ENCODE measurements around the gene IER5. TPM values are rescaled to one million over a fixed set of nuclear protein-coding genes. Genes with fewer than 3 reads are reported as not detected.

IER5 gene
- total and polyA plus RNA-seq, 9 of the 15 experiments (the other 6 are each of a cell fraction or from before 2014, with no cell fraction given), result 2.4 to 32.1 (median 12.0) TPM

DNA sequence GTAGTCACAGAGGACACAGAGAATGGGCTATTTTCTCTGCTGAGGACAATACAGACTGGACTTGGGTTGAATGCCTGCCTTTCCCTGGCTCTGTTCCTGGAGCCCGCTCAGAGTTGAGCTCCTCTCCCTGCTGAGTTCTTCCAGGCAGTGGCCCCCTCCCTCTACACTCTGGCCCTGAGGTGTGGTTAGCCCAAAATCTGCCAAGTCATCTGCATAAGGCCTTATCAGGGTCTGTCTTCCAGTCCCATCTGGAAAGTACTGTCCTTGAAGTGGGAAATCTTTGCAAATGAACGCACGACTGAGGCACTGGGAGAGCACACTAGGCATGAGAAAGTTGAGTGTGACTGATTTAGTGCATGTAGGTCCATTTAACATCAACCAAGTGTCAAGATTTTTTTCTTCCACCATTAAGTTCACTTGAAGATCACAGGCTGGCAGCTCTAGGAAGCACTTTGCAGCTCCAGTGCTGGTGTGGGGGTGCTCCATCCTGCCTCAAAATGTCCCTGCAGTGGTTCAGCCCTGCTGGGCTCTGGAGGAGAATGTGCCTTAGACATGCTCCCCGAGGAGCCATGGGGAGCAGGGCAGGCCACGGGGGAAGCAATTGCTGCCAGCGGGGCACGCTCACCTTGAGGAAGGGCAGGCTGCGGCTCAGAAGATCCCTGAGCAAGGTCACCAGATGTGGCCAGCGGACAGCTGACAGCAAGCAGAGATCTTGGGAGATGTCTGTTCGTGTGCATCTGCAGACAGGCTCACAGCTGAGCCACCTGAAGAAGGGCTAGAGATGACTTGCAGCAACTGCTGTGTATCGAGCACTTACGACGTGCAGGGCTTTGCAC lies 41.5 kb downstream of the IER5 start (continued):
- TF ChIP-seq, protein P1, sequence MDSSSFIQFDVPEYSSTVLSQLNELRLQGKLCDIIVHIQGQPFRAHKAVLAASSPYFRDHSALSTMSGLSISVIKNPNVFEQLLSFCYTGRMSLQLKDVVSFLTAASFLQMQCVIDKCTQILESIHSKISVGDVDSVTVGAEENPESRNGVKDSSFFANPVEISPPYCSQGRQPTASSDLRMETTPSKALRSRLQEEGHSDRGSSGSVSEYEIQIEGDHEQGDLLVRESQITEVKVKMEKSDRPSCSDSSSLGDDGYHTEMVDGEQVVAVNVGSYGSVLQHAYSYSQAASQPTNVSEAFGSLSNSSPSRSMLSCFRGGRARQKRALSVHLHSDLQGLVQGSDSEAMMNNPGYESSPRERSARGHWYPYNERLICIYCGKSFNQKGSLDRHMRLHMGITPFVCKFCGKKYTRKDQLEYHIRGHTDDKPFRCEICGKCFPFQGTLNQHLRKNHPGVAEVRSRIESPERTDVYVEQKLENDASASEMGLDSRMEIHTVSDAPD (CRISPR knock-in tag; IDR thresholded peaks at IDR 0.05), result no peak
- TF ChIP-seq, protein P2, sequence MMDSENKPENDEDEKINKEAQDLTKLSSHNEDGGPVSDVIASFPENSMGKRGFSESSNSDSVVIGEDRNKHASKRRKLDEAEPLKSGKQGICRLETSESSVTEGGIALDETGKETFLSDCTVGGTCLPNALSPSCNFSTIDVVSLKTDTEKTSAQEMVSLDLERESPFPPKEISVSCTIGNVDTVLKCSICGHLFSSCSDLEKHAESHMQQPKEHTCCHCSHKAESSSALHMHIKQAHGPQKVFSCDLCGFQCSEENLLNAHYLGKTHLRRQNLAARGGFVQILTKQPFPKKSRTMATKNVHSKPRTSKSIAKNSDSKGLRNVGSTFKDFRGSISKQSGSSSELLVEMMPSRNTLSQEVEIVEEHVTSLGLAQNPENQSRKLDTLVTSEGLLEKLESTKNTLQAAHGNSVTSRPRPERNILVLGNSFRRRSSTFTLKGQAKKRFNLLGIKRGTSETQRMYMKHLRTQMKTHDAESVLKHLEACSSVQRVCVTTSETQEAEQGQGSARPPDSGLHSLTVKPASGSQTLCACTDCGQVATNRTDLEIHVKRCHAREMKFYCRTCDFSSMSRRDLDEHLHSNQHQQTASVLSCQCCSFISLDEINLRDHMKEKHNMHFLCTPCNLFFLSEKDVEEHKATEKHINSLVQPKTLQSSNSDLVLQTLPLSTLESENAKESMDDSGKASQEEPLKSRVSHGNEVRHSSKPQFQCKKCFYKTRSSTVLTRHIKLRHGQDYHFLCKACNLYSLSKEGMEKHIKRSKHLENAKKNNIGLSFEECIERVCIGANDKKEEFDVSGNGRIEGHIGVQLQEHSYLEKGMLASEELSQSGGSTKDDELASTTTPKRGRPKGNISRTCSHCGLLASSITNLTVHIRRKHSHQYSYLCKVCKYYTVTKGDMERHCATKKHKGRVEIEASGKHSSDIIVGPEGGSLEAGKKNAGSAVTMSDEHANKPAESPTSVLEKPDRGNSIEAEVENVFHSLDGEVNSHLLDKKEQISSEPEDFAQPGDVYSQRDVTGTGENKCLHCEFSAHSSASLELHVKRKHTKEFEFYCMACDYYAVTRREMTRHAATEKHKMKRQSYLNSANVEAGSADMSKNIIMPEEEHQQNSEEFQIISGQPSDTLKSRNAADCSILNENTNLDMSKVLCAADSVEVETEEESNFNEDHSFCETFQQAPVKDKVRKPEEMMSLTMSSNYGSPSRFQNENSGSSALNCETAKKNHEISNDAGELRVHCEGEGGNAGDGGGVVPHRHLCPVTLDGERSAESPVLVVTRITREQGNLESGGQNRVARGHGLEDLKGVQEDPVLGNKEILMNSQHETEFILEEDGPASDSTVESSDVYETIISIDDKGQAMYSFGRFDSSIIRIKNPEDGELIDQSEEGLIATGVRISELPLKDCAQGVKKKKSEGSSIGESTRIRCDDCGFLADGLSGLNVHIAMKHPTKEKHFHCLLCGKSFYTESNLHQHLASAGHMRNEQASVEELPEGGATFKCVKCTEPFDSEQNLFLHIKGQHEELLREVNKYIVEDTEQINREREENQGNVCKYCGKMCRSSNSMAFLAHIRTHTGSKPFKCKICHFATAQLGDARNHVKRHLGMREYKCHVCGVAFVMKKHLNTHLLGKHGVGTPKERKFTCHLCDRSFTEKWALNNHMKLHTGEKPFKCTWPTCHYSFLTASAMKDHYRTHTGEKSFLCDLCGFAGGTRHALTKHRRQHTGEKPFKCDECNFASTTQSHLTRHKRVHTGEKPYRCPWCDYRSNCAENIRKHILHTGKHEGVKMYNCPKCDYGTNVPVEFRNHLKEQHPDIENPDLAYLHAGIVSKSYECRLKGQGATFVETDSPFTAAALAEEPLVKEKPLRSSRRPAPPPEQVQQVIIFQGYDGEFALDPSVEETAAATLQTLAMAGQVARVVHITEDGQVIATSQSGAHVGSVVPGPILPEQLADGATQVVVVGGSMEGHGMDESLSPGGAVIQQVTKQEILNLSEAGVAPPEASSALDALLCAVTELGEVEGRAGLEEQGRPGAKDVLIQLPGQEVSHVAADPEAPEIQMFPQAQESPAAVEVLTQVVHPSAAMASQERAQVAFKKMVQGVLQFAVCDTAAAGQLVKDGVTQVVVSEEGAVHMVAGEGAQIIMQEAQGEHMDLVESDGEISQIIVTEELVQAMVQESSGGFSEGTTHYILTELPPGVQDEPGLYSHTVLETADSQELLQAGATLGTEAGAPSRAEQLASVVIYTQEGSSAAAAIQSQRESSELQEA (IDR thresholded peaks at IDR 0.05; ENCODE audit: low read depth), result no peak
- TF ChIP-seq, protein P3, sequence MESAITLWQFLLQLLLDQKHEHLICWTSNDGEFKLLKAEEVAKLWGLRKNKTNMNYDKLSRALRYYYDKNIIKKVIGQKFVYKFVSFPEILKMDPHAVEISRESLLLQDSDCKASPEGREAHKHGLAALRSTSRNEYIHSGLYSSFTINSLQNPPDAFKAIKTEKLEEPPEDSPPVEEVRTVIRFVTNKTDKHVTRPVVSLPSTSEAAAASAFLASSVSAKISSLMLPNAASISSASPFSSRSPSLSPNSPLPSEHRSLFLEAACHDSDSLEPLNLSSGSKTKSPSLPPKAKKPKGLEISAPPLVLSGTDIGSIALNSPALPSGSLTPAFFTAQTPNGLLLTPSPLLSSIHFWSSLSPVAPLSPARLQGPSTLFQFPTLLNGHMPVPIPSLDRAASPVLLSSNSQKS (CRISPR knock-in tag; IDR thresholded peaks at IDR 0.05), result no peak
- TF ChIP-seq, protein P4, sequence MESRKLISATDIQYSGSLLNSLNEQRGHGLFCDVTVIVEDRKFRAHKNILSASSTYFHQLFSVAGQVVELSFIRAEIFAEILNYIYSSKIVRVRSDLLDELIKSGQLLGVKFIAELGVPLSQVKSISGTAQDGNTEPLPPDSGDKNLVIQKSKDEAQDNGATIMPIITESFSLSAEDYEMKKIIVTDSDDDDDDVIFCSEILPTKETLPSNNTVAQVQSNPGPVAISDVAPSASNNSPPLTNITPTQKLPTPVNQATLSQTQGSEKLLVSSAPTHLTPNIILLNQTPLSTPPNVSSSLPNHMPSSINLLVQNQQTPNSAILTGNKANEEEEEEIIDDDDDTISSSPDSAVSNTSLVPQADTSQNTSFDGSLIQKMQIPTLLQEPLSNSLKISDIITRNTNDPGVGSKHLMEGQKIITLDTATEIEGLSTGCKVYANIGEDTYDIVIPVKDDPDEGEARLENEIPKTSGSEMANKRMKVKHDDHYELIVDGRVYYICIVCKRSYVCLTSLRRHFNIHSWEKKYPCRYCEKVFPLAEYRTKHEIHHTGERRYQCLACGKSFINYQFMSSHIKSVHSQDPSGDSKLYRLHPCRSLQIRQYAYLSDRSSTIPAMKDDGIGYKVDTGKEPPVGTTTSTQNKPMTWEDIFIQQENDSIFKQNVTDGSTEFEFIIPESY (CRISPR knock-in tag; IDR thresholded peaks at IDR 0.05), result no peak
- TF ChIP-seq TCF7 (IDR thresholded peaks at IDR 0.05; ENCODE audit: borderline replicate concordance), result peak; percentile 97
- TF ChIP-seq SMARCE1 (IDR thresholded peaks at IDR 0.05), result peak; percentile 96
- TF ChIP-seq, protein P5, sequence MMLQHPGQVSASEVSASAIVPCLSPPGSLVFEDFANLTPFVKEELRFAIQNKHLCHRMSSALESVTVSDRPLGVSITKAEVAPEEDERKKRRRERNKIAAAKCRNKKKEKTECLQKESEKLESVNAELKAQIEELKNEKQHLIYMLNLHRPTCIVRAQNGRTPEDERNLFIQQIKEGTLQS (IDR thresholded peaks at IDR 0.05), result peak; percentile 45; the same call in 1 of the 2 replicates
- TF ChIP-seq, protein P5 (CRISPR knock-in tag; conservative IDR thresholded peaks at IDR 0.05), result 0 out of 2 replicates have a peak, but pooled peaks have one; percentile 26
- no peak; the same call in 1 of the 2 replicates for TF ChIP-seq RB1 (IDR thresholded peaks at IDR 0.05; ENCODE audit: low read depth)
- TF ChIP-seq NR2F6 (CRISPR knock-in tag; IDR thresholded peaks at IDR 0.05), result no peak
- TF ChIP-seq ZSCAN32 (CRISPR knock-in tag; IDR thresholded peaks at IDR 0.05), result no peak
- TF ChIP-seq L3MBTL2 (IDR thresholded peaks at IDR 0.05), result peak; percentile 70
- TF ChIP-seq CBX8 (IDR thresholded peaks at IDR 0.05; ENCODE audit: borderline replicate concordance, extremely low read depth, low read depth, low read length, poor library complexity, severe bottlenecking), result no peak
